ENCODE results near the gene GAB4.

- TF ChIP-seq CTCF (IDR thresholded peaks at IDR 0.05) (no peak), MAX (IDR thresholded peaks at IDR 0.05) (no peak), NFE2L2 (conservative IDR thresholded peaks at IDR 0.05; ENCODE audit: low read length) (no peak), SMC3 (IDR thresholded peaks at IDR 0.05) (no peak), EHMT2 (IDR thresholded peaks at IDR 0.05; ENCODE audit: low read depth) (no peak), ESRRA (IDR thresholded peaks at IDR 0.05; ENCODE audit: borderline replicate concordance, low read length) (no peak)
These were observed 52.3 kb downstream of the GAB4 start for GRCh38 chr22:16955678-16956210.

Measured in A549 (cell line).